AG20443 (cell line): ENCODE data around the gene SLC1A4.
A peak's percentile ranks its signal among the peaks of the same experiment; 100 is the strongest.

ENCODE experiments used
- DNase-seq: peaks from one replicate; pipeline ENCODE4 v3.0.0; 2012; ENCODE audit warnings: low spot score, mixed read lengths

The SLC1A4 gene

DNA sequence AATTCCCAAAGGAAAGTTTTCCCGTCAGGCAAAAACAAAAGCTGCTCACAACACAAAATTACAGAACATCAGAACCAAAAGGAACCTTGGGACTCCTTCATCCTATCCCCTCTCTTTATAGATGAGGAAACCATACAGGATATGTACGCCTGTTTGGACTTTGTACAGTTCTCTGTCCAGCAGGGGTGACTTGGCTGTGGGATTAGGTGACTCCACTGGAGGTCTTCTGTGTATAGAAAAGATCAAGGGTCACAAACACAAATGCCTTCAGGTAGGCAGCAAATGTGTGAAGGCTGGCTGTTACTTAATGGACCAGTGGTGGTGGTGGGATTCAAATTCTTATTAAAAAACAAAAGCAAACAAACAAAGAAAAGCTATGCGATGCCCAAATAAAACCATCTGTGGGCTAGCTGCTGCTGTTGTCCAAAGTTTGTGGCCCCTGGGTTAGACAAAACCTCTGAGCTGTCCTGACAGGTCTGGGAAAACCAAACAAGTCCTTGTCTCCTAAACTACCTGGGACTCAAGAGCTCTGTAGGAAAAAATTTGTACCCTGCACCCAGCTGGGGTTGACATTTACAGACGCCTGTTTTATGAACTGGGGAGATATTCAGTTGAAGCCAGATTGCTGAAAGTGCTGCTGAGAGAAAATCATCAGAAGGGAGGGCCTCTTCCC lies 65.7 kb downstream of the SLC1A4 start:
- no peak for DNase-seq

- no peak for DNase-seq
Observed at GRCh38 chr2:65055422-65056214, 66.4 kb downstream of the SLC1A4 start.

GRCh38 chr2:65056215-65057053 lies 67.2 kb downstream of the SLC1A4 start, which contains the start of gene CEP68:
Gene CEP68, plus strand, starts transcription at chr2:65056416. Its CDS starts 13,029 bp downstream, at chr2:65069445.
- peak; percentile 99 for DNase-seq

GRCh38 chr2:65057054-65057375 lies 67.8 kb downstream of the SLC1A4 start:
- no peak for DNase-seq

GRCh38 chr2:65057391-65058052 lies 68.3 kb downstream of the SLC1A4 start:
- DNase-seq: no peak

DNA sequence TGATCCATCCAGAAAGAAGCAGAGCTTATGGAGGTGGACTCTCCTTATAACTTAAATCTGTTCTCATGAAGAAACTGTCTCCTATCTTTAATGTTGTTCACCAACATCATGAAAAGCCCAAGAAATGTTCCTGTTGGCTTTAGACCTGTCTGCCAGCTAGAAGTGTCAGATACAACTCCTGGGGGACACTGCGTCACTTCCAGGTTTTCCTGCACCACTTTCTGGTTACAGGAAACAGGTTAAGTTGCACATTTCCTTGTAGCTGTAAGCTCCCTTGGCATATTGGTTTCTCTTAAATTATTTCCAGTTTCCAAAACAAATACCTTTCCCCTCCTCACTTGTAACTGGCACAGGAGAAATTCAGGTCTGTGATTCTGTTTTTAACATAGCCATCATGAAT lies 69.9 kb downstream of the SLC1A4 start:
- no peak for DNase-seq

DNA sequence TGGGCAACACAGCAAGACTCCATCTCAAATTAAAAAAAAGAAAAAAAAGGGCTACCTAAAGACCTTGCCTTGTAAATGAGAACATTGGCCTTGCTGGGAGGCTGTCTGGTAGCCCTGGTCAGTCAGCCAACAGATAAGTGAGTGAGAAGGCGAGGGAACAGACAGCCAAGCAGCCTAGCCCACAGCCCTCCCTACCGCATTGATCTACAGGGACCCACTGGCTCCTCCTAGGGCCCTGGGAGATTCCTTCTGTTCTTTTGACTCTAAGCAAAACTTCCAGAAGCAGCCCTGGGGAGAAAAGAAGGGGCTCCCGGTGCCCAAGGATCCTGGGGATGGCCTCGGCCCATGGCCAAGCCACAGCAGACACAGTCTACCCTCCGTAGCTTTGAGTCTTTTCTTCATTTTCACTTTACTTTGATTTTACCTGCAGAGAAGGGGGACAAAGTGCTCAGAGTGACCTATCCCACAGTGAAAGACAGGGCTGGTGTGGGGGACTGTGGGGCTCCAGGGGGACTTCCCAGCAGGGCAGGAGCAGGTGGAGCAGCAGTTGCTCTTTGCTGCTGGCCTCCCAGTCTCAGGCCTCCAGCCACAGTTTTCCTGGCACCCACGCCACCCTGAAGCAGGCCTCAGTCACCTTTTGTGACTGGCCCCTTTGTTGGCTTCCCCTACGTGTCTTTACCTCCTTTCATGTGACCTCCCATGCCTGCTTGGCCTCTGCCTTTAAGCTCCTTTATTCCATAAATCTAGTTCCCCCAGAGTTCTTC lies 72.1 kb downstream of the SLC1A4 start:
- DNase-seq: no peak

- DNase-seq: no peak
Observed at GRCh38 chr2:65061910-65062339, 72.7 kb downstream of the SLC1A4 start.

GRCh38 chr2:65062843-65063825 lies 73.9 kb downstream of the SLC1A4 start:
- DNase-seq: peak; percentile 37

DNA sequence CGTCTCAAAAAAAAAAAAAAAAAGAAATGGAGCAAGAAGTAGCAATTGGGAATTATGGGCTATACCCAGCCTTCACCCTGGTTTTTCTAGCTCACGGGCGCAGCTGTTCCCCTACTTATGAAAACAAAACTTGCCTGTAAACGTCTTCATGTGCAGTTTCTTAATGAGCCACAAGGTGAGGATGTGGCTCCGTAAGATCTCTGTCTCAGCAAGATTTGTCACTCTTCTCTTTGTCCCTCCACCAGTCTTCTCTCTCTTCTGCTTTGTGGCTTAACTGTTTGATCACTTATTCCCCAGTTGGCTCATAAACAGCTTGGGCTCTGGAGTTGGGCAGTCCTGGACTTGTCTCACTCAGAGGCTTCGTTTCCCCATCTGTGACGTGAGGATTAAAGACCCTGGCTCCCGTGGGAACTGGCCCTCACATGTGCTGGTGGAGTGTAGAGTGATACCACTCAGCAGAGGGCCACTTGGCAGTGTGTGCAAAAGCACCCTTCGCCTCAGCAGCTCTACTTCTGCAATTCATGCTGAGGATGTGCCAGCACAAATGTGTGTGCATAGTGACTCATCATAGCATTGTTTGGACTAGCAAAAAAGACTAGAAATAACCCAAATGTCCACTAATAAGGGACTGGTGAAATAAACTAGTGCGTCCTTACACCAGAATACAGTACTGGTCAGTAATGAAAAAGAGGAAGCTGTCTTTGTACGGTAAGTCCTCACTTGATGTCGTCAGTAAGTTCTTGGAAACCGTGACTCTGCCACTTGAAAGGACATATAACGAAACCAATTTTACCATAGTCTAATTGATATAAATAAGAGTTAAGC lies 75.7 kb downstream of the SLC1A4 start:
- DNase-seq: peak; percentile 67

DNA sequence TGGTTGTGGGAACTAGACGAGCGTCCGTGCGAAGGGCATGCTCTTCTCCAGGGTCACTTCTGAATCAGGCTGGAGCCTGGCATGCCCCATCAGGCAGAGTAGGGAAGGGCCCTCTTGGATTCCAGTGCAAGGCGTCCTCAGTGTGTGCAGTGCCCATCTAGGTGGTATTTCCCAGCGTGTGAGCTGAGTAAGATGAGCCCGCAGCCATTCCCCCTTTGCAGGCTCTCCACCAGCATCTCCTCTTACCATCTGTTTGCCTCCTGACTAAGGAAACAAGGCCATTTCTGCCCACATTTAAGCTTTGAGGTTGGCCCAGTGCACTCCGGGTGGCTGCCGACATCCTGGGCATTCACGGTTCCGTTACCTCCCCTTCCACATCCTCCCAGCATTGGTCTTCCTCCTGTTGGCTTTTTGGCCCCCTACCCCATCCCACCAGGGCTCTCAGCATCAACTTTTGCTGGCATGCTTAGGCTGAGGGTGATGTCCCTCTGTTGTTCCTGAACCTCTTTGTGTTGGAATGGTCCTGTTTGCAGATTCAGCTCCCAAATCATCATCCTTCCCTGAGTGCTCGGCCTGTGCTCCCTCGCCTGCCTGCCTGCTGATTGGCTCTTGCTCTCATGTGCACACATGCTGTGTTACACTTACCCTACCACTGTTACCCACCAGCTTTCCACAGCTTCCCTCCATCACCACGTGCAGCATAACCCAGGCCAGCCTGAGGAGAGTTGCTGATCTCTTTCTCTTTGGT lies 78.8 kb downstream of the SLC1A4 start:
- DNase-seq: no peak

DNA sequence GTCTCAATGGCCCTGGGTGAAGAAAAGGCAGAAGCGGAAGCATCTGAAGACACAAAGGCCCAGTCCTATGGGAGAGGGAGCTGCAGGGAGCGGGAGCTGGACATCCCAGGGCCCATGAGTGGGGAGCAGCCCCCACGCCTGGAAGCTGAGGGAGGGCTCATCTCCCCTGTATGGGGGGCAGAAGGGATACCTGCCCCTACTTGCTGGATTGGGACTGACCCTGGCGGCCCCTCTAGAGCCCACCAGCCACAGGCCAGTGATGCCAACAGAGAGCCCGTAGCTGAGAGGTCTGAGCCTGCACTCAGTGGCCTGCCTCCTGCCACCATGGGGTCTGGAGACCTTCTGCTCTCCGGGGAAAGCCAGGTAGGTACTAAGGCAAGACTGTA lies 80.2 kb downstream of the SLC1A4 start:
- no peak for DNase-seq

GRCh38 chr2:65070172-65070830 lies 81.1 kb downstream of the SLC1A4 start:
- peak; percentile 65 for DNase-seq

DNA sequence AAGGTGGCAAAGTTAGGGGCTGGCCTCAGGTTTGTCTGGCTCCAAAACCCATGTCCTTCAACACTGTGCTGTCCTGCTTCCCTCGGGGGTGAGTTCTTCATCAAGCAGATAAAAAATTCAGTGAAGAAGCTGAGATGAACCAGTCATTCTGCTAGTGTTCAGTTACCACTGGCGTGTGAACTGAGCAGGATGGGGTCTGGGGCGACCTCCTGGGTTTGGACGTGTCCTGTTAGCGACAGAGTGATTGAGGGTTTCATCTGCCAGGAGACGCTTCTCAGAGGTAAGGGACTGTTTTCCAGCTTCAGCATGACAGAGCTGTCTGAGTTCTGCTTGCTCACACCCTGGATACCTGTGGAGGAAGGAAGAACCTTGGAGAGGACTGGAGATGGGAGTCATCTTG lies 81.7 kb downstream of the SLC1A4 start:
- DNase-seq: no peak

GRCh38 chr2:65071499-65072180 lies 82.4 kb downstream of the SLC1A4 start:
- DNase-seq: peak; percentile 40

- DNase-seq: no peak
Observed at GRCh38 chr2:65072181-65072970, 83.2 kb downstream of the SLC1A4 start.
